ENCODE results near the gene UCN2. TPM values are rescaled to one million over a fixed set of nuclear protein-coding genes. Genes with fewer than 3 reads are reported as not detected.
A peak's percentile ranks its signal among the peaks of the same experiment; 100 is the strongest.

Gene UCN2
- total and polyA plus RNA-seq, 2 donors from 2014 or later, result not detected

DNA sequence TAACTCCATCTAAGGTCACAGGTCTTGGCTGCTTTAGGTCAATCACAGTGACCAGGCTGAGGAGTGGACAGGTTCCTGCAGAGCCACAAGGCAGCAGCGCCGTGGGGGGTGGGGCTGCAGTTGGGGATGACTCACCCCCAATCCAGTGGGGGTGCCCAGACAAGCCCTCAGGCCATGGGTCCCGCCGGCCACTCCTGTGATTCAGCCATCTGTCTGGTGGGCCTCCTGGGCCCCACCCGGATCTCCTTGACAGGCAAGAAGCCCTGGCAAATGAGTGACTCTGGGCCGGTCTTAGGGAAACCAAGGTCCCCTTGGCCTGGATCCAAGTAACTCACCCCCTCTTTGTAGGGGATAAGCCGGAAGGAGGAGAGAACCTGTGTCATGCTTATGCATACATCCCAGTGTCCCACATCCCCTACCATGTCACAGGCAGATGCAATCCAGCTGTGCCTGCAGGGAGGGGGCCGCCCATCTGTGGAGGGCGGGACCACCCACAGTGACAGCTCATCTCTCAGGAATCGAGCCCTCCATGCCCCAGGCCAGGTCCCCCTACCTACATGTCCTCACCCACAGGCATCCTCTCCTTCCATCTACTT, 32.0 kb upstream of the UCN2 start:
- Histone ChIP-seq H3K9me3 (ENCODE audit: control insufficient read depth in 2 of 3, insufficient read depth in 1 of 3, low read length in 3 of 3) (no peaks in the 10 kb centered on the region), H3K4me3 (ENCODE audit: low read length in 3 of 3) (no peak overlapping the region), H3K4me1 (ENCODE audit: control insufficient read depth in 2 of 3, insufficient read depth in 2 of 3, low read depth in 1 of 3, low read length in 3 of 3) (peaks cover 0 to 4% (median 0%) of the 10 kb centered on the region in 3 donors), H3K27me3 (ENCODE audit: control insufficient read depth, insufficient read depth, low read length) (no peaks in the 10 kb centered on the region), H3K9ac (ENCODE audit: low read length in 3 of 3) (no peak overlapping the region), H3K27ac (ENCODE audit: low read depth in 2 of 2, low read length in 2 of 2) (no peak overlapping the region), H3K36me3 (ENCODE audit: control insufficient read depth in 2 of 3, insufficient read depth in 3 of 3, low read length in 3 of 3) (peaks cover 0 to 20% (median 14%) of the 10 kb centered on the region in 3 donors)
- intact Hi-C loops (cut with DNase I), result no loop called here
- no peak for FAIRE-seq
- peak; percentile 44 to 92 (median 74) for DNase-seq
- TF ChIP-seq, protein P1, sequence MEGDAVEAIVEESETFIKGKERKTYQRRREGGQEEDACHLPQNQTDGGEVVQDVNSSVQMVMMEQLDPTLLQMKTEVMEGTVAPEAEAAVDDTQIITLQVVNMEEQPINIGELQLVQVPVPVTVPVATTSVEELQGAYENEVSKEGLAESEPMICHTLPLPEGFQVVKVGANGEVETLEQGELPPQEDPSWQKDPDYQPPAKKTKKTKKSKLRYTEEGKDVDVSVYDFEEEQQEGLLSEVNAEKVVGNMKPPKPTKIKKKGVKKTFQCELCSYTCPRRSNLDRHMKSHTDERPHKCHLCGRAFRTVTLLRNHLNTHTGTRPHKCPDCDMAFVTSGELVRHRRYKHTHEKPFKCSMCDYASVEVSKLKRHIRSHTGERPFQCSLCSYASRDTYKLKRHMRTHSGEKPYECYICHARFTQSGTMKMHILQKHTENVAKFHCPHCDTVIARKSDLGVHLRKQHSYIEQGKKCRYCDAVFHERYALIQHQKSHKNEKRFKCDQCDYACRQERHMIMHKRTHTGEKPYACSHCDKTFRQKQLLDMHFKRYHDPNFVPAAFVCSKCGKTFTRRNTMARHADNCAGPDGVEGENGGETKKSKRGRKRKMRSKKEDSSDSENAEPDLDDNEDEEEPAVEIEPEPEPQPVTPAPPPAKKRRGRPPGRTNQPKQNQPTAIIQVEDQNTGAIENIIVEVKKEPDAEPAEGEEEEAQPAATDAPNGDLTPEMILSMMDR (IDR thresholded peaks at IDR 0.05; ENCODE audit: borderline replicate concordance, extremely low read depth, insufficient read depth), result no peak

DNA sequence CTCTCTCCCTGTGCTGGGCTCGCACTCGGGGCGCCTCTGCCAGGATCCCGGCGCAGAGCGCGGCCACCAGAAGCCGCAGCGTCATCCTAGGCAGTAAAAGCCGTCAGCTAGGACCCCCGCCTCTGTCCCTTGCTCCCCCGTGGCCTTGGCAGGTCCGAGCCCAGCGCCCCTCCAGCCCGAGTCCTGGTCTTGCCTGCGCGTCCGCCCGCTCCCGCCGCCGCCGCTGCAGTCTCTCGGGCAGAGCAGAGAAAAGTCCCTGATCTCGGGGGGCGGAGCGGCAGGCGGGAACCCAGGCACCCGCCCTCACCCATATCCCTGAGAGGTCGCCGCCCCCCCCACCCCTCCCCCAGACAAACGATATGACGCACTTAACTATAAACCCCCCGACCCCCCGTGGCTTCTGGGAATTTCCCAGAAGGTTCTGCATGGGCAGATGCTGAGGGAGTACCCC, 31.5 kb upstream of the UCN2 start, which contains the start of gene COL7A1:
Gene COL7A1 (minus strand): TSS at position 255 of the 451 bp plus-strand sequence. CDS start 170 bp downstream, at position 85.
- Histone ChIP-seq H3K9me3 (ENCODE audit: control insufficient read depth in 2 of 3, insufficient read depth in 1 of 3, low read length in 3 of 3) (no peaks in the 10 kb centered on the region), H3K27me3 (ENCODE audit: control insufficient read depth, insufficient read depth, low read length) (no peaks in the 10 kb centered on the region), H3K4me3 (ENCODE audit: low read length in 3 of 3) (no peak within 1 kb of the TSS), H3K9ac (ENCODE audit: low read length in 3 of 3) (no peak within 1 kb of the TSS), H3K4me1 (ENCODE audit: control insufficient read depth in 2 of 3, insufficient read depth in 2 of 3, low read depth in 1 of 3, low read length in 3 of 3) (peaks cover 0 to 4% (median 0%) of the 10 kb centered on the region in 3 donors), H3K36me3 (ENCODE audit: control insufficient read depth in 2 of 3, insufficient read depth in 3 of 3, low read length in 3 of 3) (peaks cover 0 to 15% (median 9%) of the 10 kb centered on the region in 3 donors), H3K27ac (ENCODE audit: low read depth in 2 of 2, low read length in 2 of 2) (no peak within 1 kb of the TSS)
- DNase-seq (peak in 4 of 5 donors; percentile 33 to 68 (median 50)), FAIRE-seq (no peak)
- intact Hi-C loops (cut with DNase I), result no loop called here
- TF ChIP-seq, protein P1 (IDR thresholded peaks at IDR 0.05; ENCODE audit: borderline replicate concordance, extremely low read depth, insufficient read depth), result no peak

DNA sequence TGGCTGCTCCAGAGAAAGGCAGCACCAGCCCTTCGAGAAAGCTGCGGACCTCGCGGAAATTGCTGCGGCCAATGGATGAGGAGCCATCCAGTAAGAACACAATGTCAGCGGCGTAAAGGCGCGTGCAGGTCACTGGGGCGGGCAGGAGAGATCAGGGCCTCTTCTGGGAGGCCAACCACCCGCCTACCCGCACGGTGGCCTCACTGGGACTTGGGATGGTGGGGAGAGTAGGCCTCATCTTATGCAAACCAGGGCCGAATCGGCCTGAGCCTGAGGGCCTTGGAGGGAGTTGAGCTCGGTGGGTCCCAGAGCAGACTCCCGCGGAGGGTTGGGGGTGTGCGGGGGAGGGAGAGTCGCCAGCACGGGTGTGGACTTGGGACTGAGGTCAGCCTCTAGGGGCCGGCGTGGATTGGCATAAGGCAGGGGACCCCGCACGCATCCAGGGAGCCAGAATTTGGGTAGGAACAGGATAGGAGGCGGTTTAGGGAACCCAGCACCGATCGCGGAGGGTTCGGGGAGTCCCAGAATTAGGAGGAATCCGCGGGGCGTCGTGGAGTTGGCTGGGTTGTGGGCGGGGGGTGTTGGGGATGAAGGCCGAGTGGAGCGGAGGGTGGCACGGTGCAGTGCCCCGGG, 31.0 kb upstream of the UCN2 start:
- intact Hi-C loops (cut with DNase I), result no loop called here
- FAIRE-seq, result no peak

More for the DNA sequence above, 31.0 kb upstream of the UCN2 start:
- peak in 4 of 5 donors; percentile 30 to 56 (median 42) for DNase-seq
- Histone ChIP-seq H3K27ac (ENCODE audit: low read depth in 2 of 2, low read length in 2 of 2) (no peak overlapping the region), H3K9ac (ENCODE audit: low read length in 3 of 3) (no peak overlapping the region), H3K36me3 (ENCODE audit: control insufficient read depth in 2 of 3, insufficient read depth in 3 of 3, low read length in 3 of 3) (peaks cover 0 to 9% (median 3%) of the 10 kb centered on the region in 3 donors), H3K4me3 (ENCODE audit: low read length in 3 of 3) (no peak overlapping the region), H3K9me3 (ENCODE audit: control insufficient read depth in 2 of 3, insufficient read depth in 1 of 3, low read length in 3 of 3) (no peaks in the 10 kb centered on the region), H3K4me1 (ENCODE audit: control insufficient read depth in 2 of 3, insufficient read depth in 2 of 3, low read depth in 1 of 3, low read length in 3 of 3) (peaks cover 0 to 4% (median 0%) of the 10 kb centered on the region in 3 donors), H3K27me3 (ENCODE audit: control insufficient read depth, insufficient read depth, low read length) (no peaks in the 10 kb centered on the region)
- TF ChIP-seq, protein P1 (IDR thresholded peaks at IDR 0.05; ENCODE audit: borderline replicate concordance, extremely low read depth, insufficient read depth), result no peak

All from kidney (tissue), 14 donors.